ENCODE results near the gene SH3BGRL.

DNA sequence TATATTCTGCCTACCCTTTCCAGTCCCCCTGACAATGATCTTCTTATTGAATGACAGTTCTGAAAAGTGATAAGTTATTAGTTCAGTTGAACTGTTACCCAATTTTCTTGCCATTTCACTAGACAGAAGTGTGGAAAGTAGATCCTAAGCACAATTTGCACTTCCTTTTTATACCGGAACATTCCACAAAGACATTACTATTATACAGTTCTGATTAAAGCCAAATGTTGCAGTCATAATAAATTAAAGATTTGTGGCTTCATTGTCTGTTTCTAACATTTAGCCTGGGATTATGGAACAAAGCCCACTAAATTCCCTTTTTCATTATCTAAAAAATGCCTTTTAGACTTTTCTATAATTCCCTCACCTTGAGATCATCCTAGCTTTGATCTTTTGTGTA, 13.8 kb downstream of the SH3BGRL start:
- TF ChIP-seq, protein P1, sequence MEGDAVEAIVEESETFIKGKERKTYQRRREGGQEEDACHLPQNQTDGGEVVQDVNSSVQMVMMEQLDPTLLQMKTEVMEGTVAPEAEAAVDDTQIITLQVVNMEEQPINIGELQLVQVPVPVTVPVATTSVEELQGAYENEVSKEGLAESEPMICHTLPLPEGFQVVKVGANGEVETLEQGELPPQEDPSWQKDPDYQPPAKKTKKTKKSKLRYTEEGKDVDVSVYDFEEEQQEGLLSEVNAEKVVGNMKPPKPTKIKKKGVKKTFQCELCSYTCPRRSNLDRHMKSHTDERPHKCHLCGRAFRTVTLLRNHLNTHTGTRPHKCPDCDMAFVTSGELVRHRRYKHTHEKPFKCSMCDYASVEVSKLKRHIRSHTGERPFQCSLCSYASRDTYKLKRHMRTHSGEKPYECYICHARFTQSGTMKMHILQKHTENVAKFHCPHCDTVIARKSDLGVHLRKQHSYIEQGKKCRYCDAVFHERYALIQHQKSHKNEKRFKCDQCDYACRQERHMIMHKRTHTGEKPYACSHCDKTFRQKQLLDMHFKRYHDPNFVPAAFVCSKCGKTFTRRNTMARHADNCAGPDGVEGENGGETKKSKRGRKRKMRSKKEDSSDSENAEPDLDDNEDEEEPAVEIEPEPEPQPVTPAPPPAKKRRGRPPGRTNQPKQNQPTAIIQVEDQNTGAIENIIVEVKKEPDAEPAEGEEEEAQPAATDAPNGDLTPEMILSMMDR (IDR thresholded peaks at IDR 0.05): no peak
- TF ChIP-seq POLR2A (IDR thresholded peaks at IDR 0.05): no peak
